ENCODE results near the gene CFAP20DC.

DNA sequence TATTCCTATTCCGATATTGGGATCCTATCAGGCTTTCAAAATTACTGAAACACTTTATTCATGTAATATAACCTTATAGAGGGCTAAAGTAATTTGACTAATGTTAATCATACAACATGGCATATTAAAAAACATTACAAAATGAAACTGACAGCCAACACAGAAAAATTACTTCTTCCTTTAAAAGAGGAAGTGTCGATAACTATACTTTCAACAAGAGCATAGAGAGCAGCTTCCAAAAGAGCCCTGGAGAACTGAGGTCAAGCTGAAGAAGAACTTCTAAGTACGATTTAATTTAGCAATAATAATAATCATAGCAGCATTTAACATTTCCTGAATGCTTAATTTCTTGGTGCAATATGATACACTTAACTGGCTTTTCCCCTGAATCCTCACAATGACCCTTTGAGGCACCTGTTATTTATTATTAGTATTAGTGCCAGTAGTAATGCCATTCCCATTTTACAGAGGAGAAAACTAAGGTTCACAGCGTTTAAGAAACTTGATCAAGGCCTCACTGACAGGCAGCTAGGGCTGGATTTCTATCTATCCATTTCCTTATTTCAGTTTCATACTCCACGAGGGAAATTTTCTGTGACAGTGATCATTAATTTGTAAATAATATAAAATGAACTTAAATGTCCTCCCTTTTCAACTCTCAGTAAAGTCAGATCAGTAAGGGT, 181.6 kb downstream of the CFAP20DC start:
- TF ChIP-seq POLR2A (IDR thresholded peaks at IDR 0.05; ENCODE audit: low read depth) (no peak), POLR2AphosphoS5 (IDR thresholded peaks at IDR 0.05) (no peak), EP300 (IDR thresholded peaks at IDR 0.05) (no peak)
- TF ChIP-seq, protein P1, sequence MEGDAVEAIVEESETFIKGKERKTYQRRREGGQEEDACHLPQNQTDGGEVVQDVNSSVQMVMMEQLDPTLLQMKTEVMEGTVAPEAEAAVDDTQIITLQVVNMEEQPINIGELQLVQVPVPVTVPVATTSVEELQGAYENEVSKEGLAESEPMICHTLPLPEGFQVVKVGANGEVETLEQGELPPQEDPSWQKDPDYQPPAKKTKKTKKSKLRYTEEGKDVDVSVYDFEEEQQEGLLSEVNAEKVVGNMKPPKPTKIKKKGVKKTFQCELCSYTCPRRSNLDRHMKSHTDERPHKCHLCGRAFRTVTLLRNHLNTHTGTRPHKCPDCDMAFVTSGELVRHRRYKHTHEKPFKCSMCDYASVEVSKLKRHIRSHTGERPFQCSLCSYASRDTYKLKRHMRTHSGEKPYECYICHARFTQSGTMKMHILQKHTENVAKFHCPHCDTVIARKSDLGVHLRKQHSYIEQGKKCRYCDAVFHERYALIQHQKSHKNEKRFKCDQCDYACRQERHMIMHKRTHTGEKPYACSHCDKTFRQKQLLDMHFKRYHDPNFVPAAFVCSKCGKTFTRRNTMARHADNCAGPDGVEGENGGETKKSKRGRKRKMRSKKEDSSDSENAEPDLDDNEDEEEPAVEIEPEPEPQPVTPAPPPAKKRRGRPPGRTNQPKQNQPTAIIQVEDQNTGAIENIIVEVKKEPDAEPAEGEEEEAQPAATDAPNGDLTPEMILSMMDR (IDR thresholded peaks at IDR 0.05), result no peak

Measured in esophagus muscularis mucosa (tissue), 4 donors.